Transverse colon (tissue), 4 donors: ENCODE results near the gene AR. TPM values are rescaled to one million over a fixed set of nuclear protein-coding genes. Genes with fewer than 3 reads are reported as not detected.

Experiments
- DNase-seq: peaks from one replicate; pipeline ENCODE4 v3.0.0-alpha.2; 2019
- H3K27ac ChIP-seq, 4 donors: fragments of 200-600 bp; sonication (generic); 2 replicates each; pipeline ENCODE4 v1.5.1; 2016 to 2018; ENCODE audit warnings: inconsistent platforms in 4 of 4
- H3K27me3 ChIP-seq: fragments of 200-600 bp; sonication (generic); 2 replicates; pipeline ENCODE4 v1.5.1; 2017; ENCODE audit warnings: inconsistent platforms
- H3K36me3 ChIP-seq, 4 donors: fragments of 200-600 bp; sonication (generic); 2 replicates each; pipeline ENCODE4 v1.5.1; 2017 to 2019; ENCODE audit warnings: inconsistent platforms in 4 of 4
- H3K4me1 ChIP-seq, 4 donors: fragments of 200-600 bp; sonication (generic); 2 replicates each; pipeline ENCODE4 v1.5.1; 2017 to 2020; ENCODE audit warnings: inconsistent platforms in 4 of 4
- H3K4me3 ChIP-seq, 4 donors: fragments of 200-600 bp; sonication (generic); 1 replicate in 1 of 4; 2 replicates in 3 of 4; pipeline versions ENCODE4 v1.5.1 to v1.6.1; 2017 to 2019; ENCODE audit warnings: inconsistent platforms in 4 of 4
- H3K9me3 ChIP-seq, 2 donors: fragments of 200-600 bp; sonication (generic); 2 replicates each; pipeline ENCODE4 v1.5.1; 2017 to 2019; ENCODE audit warnings: inconsistent platforms in 2 of 2
- EP300 ChIP-seq: sonication (generic); formaldehyde crosslinking; IDR thresholded peaks from one replicate; pipeline ENCODE4 v1.6.1; 2017; ENCODE audit warnings: antibody characterized with exemption, low read depth
- POLR2A ChIP-seq: fragments of 450-650 bp; IDR thresholded peaks from one replicate; pipeline ENCODE4 v1.6.1; 2016; ENCODE audit warnings: antibody characterized with exemption, mild to moderate bottlenecking, moderate library complexity
- POLR2AphosphoS5 ChIP-seq, 3 donors: sonication (generic); formaldehyde crosslinking; IDR thresholded peaks; one replicate each; pipeline ENCODE4 v1.6.1; 2016; ENCODE audit warnings: antibody characterized with exemption in 3 of 3
- whole genome bisulfite sequencing, 2 donors: methylation state at CpG; one replicate each; pipeline ENCODE4 v1.1.5; 2018; ENCODE audit warnings: low coverage in 1 of 2; 5-methylcytosine and 5-hydroxymethylcytosine counted together
- in situ Hi-C, 4 donors: fragments of 200-750 bp; cut with MboI; loops; one replicate each; pipeline versions ENCODE4 v1.15.0 to v1.15.1; 2017; ENCODE audit warnings: low sequenced_read_pairs in 3 of 4, low pct_ligation_motif_present in 1 of 4, low pct_unique_long_range_greater_than_20kb in 1 of 4
- intact Hi-C: fragments of 100-400 bp; cut with DNase I; formaldehyde crosslinking; loops from one replicate; pipeline ENCODE4 v1.15.1; 2023; ENCODE audit warnings: low total_unique reads
- total RNA-seq, 4 donors: library from RNA; depleted of rRNA; stranded (reverse); fragments of >200 nt; gene quantifications; one replicate each; pipeline ENCODE4 v1.1.0, GENCODE V29; 2016
- TF ChIP-seq, protein P1 (sequence below), 5 experiments: fragments of 200-600 bp in 3 of 5; fragments of 450-650 bp in 2 of 5; sonication (generic) in 3 of 5; IDR thresholded peaks; 1 replicate in 2 of 5; 2 replicates in 3 of 5; pipeline ENCODE4 v1.5.1; 2016 to 2017; ENCODE audit warnings: antibody characterized with exemption in 5 of 5, inconsistent platforms in 3 of 5, mild to moderate bottlenecking in 2 of 5, moderate library complexity in 1 of 5

The AR gene
- total RNA-seq, 4 donors from 2014 or later = 1.1 to 2.4 (median 2.0) TPM

DNA sequence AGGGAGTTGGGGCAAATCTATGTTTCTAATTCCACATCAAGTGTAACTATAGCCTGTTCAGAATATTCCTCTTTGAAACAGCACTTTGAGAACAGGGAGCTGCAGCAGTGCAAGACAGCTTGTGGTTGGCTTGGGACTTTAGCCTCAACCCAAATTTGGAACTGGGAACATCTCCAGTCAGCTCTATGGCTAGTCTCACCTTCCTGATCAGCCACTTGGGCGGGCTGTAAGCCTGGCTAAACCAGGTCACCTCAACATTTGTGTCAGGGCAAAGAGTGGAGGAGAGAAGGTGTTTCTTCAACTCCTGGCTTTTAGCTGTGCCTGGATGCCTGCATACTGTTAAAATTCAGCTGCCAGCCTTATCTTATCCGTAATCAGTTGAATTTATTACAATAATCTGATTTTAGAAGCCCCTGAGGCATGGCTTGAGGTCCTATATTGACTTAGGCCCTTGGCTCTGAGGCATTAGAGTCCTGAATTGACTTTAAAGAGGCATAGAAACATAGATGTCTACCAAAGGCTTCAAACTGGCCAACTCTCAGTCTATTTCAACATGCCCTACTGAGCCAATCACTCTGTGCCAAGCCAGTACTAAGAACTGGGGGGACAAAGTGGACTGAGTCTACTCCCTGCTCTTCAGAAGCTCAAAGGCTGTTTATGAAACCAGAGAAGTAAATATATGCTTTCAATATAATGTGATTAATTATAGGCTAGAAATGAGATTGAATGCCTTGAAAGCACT is 18.7 kb upstream of the AR start:
- in situ Hi-C loops (no loop called here), intact Hi-C loops (no loop called here)
- no peak overlapping the region for H3K4me3 ChIP-seq
- DNase-seq = no peak
- no peak for TF ChIP-seq POLR2A
- TF ChIP-seq EP300 = no peak
- TF ChIP-seq, protein P1, sequence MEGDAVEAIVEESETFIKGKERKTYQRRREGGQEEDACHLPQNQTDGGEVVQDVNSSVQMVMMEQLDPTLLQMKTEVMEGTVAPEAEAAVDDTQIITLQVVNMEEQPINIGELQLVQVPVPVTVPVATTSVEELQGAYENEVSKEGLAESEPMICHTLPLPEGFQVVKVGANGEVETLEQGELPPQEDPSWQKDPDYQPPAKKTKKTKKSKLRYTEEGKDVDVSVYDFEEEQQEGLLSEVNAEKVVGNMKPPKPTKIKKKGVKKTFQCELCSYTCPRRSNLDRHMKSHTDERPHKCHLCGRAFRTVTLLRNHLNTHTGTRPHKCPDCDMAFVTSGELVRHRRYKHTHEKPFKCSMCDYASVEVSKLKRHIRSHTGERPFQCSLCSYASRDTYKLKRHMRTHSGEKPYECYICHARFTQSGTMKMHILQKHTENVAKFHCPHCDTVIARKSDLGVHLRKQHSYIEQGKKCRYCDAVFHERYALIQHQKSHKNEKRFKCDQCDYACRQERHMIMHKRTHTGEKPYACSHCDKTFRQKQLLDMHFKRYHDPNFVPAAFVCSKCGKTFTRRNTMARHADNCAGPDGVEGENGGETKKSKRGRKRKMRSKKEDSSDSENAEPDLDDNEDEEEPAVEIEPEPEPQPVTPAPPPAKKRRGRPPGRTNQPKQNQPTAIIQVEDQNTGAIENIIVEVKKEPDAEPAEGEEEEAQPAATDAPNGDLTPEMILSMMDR (IDR thresholded peaks at IDR 0.05) = no peak
- no peaks in the 10 kb centered on the region for H3K9me3 ChIP-seq
- H3K36me3 ChIP-seq = no peaks in the 10 kb centered on the region
- H3K4me1 ChIP-seq = no peaks in the 10 kb centered on the region
- no peaks in the 10 kb centered on the region for H3K27me3 ChIP-seq
- 40% methylated on average over 2 of the region's 2 CpGs; no CpG with 5 or more reads in 1 of the 2 donors for WGBS, 2 donors
- H3K27ac ChIP-seq = no peak overlapping the region

DNA sequence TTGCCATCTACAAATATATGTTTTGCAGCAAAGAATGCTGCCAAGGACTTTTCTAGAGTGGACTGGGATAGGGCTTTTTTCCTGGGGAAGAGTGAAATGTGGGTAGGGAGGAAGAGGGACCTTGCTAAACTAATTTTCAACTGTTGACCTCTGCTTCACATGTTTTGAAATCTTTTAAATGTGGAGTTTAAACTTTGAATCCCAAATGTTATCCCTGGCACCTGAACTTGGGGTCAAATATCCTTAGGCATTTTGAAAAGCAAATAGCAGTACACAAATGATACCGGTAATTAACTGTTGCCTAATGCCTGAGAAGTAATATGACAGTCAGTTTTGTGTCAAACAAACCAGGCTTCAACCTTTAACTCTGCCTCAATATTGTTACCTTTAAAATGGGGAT is 7.3 kb upstream of the AR start:
- Histone ChIP-seq H3K36me3 (no peaks in the 10 kb centered on the region), H3K27ac (no peak overlapping the region), H3K27me3 (no peaks in the 10 kb centered on the region), H3K9me3 (no peaks in the 10 kb centered on the region), H3K4me1 (no peaks in the 10 kb centered on the region), H3K4me3 (no peak overlapping the region)
- no peak for DNase-seq
- intact Hi-C loops (no loop called here), in situ Hi-C loops (no loop called here)
- TF ChIP-seq, protein P1 (IDR thresholded peaks at IDR 0.05) = no peak
- TF ChIP-seq EP300 (no peak), POLR2AphosphoS5 (IDR thresholded peaks at IDR 0.05) (no peak), POLR2A (no peak)
- WGBS, 2 donors = 83 to 100% methylated on average over 1 of the region's 1 CpG

DNA sequence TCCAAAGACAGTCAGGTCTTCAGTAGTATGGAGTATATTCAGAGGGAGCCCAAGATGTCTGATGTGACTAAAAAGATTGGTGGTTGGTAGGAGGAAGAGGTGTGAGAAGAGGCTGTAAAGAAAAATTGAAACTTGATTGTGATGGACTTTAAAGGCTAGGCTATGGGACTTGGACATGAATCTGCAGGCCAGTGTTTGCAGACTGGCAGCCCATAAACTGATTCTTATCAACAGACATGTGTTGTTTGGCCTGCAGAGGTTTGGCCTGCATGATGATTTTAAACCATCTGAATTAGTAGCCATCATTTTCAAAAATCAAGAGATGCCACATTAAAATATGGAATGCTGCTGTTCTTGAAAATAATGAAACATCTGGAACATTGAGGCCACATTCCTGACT is 5.4 kb upstream of the AR start:
- in situ Hi-C loops (no loop called here), intact Hi-C loops (no loop called here)
- DNase-seq = no peak
- no peaks in the 10 kb centered on the region for H3K9me3 ChIP-seq
- H3K4me3 ChIP-seq = no peak overlapping the region
- no peaks in the 10 kb centered on the region for H3K36me3 ChIP-seq
- peaks cover 2% of the 10 kb centered on the region for H3K27me3 ChIP-seq
- H3K4me1 ChIP-seq = no peaks in the 10 kb centered on the region
- no peak for TF ChIP-seq EP300
- TF ChIP-seq, protein P1 (IDR thresholded peaks at IDR 0.05) = no peak
- no peak for TF ChIP-seq POLR2AphosphoS5 (IDR thresholded peaks at IDR 0.05)
- TF ChIP-seq POLR2A = no peak
- H3K27ac ChIP-seq = no peak overlapping the region

DNA sequence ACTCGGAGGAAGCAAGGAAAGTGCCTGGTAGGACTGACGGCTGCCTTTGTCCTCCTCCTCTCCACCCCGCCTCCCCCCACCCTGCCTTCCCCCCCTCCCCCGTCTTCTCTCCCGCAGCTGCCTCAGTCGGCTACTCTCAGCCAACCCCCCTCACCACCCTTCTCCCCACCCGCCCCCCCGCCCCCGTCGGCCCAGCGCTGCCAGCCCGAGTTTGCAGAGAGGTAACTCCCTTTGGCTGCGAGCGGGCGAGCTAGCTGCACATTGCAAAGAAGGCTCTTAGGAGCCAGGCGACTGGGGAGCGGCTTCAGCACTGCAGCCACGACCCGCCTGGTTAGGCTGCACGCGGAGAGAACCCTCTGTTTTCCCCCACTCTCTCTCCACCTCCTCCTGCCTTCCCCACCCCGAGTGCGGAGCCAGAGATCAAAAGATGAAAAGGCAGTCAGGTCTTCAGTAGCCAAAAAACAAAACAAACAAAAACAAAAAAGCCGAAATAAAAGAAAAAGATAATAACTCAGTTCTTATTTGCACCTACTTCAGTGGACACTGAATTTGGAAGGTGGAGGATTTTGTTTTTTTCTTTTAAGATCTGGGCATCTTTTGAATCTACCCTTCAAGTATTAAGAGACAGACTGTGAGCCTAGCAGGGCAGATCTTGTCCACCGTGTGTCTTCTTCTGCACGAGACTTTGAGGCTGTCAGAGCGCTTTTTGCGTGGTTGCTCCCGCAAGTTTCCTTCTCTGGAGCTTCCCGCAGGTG is 637 bp downstream of the AR start:
- peak overlapping the region; percentile 16 to 46 (median 24) for H3K4me3 ChIP-seq
- DNase-seq = no peak
- in situ Hi-C loops = no loop called here

More for the DNA sequence above, 637 bp downstream of the AR start:
- intact Hi-C loops = no loop called here
- WGBS, 2 donors = 32% methylated on average over 24 of the region's 30 CpGs; no CpG with 5 or more reads in 1 of the 2 donors
- Histone ChIP-seq H3K4me1 (peaks cover 0 to 2% (median 0%) of the 10 kb centered on the region in 4 donors), H3K36me3 (no peaks in the 10 kb centered on the region), H3K27ac (peak overlapping the region in 3 of 4 donors; percentile 16 to 72 (median 58)), H3K27me3 (peaks cover 26% of the 10 kb centered on the region), H3K9me3 (no peaks in the 10 kb centered on the region)
- TF ChIP-seq EP300 (no peak), POLR2A (no peak)
- TF ChIP-seq, protein P1 (IDR thresholded peaks at IDR 0.05) = no peak
